GM18502 (cell line): ENCODE measurements around the gene STX2.
"Not testable (repeated sequence)": the region's sequence is repeated elsewhere in the genome, so short reads cannot be mapped to it uniquely, and the experiment has no call there.

Source experiments
- ATAC-seq: cut with Tn5 transposase; IDR thresholded peaks from one replicate; pipeline ENCODE4 v1.9.1; 2021; ENCODE audit warnings: mild to moderate bottlenecking; ENCODE audit not compliant: unreplicated experiment, poor library complexity

The STX2 gene

DNA sequence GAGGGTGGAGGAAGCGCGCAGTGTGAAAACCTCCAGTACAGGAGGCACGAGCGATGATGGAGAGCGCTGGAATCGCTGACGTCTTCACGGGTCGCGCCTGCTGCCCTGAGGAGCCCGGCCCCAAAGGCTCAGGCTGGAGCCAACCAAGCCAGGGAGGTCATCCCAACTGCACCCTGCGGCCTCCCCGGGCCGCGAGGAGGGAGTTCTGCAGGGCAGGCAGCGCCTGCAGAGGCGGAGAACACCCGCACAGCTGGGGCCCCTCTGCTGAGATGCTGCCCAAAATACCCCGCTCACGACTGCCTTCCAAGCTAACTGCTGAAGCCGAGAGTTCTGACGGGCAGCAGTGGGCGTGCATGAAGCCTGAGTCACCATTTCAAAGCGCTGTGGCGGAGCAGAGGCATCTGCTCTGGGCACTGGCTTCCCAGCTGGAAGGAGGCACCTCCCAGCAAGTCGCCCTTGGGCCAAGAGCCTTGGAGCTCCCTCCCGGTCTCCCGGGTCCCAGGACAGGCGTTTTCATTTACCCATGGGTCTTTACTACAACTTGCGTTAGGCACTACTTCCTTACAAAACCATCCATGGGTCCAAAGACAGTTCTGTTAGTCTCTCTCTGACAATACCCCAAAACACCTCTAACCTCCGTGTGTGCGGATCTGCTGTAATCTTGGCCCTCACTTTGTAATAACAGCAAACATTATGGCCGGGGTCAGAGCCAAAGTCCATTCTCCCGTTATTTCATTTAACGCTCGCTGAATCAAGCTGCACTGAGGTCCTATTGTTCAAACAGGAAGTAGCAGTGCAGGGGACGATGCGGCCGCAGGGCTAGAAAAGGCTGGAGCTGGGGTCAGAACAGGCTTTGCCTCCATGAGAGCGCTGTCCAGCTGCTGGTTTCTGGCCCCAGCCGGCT, 62.8 kb downstream of the STX2 start:
- peak; percentile 72 for ATAC-seq

DNA sequence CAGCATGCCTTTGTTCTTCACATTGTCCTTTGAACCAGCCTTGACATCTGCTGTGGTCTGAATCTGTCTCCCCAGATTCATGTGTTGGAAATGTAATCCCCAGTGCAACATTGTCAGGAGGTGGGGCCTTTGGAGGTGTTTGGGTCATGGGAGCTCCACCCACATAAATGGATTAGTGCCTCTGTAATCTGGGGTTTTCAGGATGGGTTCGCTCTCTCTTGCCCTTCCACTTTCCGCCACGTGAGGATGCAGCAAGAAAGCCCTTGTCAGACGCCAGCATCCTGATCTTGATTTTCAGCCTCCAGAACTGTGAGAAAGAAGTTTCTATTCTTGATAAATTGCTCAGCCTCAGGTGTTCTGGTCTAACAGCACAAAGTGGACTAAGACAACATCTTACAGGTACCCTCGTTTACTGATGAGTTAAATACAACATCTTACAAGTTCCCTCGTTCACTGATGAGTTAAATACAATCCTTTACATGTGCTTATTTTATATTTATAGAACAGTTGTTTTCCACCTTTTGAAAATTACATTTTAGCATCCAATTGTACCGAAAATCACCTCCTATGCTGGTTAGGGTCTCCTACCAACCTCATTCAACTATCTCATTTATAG, 68.5 kb downstream of the STX2 start:
- ATAC-seq = no peak

DNA sequence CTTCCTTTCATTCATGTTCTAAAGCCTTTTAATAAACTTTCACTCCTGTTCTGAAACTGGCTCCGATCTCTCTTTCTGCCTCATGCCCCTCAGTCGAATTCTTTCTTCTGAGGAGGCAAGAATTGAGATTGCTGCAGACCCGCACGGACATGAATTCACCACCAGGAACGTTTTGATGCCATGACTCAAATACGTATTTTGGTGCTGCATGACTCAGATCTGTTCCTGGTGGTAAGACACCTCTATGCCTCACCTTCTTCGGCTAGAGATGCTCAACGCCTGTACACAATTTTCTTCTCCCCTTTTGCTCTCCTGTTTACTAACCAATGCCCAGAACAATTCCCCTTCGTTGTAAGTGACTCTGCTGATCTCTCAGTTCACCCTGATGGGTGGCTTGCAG, 70.9 kb downstream of the STX2 start:
- no peak for ATAC-seq

DNA sequence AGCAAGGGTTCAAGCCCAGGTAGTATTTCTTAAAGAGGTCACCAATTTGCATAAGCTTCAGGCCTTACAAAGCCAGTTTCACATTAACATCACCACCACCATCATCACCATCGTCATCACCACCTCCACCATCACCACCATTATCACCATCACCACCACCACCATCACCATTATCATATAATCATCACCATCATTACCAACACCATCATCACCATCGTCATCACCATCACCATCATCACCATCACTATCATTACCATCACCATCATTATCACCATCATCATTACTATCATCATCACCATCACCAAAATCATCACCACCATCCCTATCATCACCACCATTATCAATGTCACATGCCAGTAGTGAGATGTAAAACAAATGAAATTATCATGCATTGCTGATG, 72.6 kb downstream of the STX2 start:
- ATAC-seq = no peak

DNA sequence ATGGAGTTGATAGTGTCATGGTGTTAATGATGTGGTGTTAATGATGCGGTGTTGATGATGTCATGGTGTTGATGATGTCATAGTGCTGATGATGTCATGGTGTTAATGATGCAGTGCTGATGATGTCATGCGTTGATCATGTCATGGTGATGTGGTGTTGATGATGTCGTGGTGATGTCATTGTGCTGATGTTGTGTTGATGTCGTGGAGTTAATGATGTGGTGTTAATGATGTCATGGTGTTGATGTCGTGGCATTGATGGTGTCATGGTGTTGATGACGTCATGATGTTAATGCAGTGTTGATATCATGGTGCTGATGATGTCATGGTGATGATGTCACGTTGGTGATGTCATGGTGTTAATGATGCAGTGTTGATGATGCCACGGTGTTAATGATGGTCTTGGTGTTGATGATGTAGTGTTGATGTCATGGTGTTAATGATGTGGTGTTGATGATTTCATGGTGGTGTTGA, 73.8 kb downstream of the STX2 start:
- ATAC-seq = no peak

DNA sequence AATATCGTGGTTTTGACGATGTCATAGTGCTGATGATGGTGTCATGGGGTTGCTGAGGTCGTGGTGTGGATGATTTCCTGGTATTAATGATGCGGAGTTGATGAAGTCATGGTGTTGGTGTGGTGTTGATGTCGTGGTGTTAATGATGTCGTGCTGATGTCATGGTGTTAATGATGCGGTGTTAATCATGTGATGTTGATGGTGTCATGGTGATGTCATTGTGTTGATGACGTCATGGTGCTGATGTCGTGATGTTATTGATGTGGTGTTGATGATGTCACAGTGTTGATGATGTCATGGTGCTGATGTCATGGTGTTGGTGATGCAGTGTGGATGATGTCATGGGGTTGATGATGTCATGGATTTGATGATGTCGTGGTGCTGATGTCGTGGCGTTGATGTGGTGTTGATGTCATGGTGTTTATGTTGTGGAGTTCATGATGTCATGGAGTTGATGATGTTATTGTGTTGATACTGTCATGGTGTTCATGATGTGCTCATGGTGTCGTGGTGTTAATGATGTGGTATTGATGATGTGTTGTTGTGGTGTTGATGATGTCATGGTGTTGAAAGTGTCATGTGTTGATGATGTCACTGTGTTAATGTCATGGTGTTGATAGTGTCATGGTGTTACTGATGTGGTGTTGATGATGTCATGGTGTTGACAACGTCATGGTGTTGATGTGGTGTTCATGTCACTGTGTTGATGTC, 74.4 kb downstream of the STX2 start:
- no peak for ATAC-seq

DNA sequence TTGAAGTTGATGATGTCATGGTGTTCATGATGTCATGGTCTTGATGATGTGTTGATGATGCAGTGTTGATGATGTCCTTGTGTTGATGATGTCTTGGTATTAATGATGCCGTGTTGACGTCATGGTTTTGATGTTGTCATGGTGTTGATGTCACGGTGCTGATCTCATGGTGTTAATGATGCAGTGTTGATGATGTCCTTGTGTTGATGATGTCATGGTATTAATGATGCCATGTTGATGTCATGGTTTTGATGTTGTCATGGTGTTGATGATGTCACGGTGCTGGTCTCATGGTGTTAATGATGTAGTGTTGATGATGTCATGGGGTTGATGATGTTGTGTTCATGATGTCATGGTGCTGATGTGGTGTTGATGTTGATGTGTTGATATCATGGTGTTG, 75.0 kb downstream of the STX2 start:
- no peak for ATAC-seq

DNA sequence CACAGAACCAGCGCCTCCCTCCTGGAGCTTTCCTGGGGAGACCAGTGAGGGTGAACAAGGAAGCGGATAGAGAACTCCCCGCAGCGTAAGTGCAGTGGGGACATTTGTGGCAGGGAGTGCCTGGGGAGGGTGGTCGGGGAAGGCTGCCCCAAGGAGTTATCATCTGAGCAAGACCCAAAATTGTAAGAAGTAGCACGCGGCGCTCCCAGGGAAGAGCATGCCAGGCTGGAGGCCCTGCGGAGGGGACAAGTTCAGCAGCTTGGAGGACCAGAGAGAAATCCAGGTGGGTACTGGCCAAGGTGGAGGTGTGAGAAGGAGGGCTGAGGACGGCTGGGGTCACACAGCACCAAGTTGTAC, 76.8 kb downstream of the STX2 start:
- ATAC-seq = no peak

DNA sequence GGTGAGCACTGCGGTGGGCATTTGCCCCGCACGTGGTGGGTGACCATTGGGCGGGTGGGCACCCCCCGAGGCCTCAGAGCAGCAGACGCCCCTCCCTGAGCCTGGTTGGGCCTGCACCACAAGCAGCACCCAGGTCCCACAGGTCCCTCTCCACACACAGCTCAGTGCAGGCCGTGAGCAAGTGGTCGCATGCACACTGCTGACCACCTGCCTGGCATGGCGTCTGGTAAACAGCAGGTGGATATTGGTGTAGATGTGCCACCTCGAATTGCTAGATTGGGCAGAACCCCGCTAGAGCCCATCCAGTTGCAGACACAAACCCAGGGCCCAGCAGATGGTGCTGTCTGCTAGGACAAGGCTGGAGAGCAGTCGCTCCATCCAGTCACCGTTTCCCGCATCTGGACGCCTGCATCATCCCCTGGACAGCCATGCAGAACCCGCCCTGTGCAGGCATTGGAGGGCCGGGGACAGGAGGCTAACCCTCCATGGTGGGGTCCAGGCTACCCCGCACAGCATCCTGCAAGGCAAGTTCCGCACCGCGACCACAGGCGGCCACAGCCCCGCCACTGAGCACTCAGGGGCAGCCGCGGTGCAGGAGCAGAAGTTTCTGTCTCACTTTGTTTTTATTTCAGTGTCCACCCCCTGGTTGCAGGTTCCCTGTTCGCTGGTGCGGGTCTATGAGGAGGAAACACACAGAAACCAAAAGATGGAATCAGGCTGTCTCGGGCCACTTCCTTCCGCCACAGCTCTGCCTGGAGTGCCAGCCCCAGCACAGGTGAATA, 77.3 kb downstream of the STX2 start:
- peak; percentile 53 for ATAC-seq

DNA sequence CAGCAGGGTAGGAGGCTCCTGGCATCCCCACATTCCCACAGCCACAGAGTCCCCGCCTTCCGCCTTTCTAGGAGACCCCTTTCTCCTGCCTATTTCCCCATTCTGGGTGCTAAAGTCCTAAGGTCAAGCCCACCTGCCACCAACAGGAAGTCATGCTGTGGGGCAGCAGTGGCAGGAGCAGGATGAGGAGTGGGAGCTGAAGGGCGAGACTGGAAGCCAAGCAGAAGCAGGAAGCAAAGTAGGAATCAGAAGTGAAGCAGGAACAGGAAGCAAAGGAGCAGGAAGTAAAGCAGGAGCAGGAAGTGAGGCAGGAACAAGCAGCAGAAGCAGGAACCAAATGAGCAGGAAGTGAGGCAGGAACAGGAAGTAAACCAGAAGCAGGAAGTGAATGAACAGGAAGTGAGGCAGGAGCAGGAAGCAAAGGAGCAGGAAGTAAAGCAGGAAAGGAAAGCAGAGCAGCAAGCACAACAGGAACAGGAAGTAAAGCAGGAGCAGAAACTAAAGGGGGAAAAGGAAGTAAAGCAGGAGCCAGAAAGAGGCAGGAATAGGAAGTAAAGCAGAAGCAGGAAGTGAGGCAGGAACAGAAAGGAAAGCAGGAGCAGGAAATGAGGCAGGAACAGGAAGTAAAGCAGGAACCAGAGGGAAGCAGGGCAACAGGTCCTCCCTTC, 84.7 kb downstream of the STX2 start:
- no peak for ATAC-seq

DNA sequence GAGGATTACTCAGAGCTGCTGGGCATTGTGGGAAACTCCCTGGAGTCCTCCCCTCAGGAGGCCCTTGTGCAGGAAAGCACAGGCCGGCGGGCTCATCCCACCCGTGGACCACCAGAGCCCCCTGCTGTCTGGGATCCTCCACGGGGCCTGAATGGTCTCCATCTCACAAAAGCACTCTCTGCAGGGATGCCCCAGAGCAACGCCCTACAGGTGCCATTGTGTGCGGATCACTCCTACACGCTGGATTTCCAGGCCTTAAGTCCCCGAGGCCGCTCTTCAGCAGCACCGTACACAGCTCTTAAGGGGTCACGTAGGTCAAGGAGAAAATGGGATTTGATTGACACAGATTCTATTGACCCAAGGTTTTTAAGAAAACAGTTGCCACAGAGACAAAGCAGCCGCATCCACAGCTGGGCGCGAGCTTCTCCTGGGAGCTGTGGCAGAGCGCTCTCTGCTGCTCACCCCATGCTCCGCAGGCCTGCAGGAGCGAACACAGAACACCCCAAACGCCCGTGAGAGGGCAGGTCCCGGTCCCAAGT, 86.3 kb downstream of the STX2 start:
- ATAC-seq = no peak

DNA sequence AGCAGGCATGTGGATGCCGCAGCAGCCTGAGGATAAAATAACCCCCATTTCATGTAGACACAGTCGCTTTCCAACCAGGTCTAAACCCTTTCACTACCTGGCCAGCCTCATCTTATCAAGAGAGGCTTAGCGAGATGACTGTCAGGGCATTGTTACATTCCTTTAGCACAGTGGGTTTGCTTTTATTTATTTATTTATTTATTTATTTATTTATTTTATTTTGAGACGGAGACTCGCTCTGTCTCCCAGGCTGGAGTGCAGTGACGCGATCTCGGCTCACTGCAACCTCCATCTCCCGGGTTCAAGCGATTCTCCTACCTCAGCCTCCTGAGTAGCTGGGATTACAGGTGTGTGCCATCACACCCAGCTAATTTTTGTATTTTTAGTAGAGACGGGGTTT, 87.0 kb downstream of the STX2 start:
- ATAC-seq = not testable (repeated sequence)

DNA sequence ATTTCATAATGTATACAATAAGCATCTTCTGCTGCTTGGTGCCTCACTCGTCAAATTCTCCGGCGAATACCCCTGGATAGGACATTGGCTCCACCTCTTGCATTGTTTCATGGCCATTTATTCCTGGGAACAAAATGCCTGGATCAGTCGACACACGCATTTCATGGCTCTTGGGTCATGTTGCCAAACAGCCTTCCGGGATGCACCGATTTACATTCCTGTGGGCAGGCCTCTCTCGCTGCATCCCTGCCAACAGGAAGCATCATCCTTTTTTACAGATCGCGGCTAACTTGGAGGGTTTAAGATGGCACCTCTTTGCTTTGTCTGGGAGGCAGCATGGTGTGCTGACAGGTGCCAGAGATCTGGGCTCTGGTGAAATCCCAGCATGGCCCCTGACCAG, 90.3 kb downstream of the STX2 start:
- no peak for ATAC-seq

DNA sequence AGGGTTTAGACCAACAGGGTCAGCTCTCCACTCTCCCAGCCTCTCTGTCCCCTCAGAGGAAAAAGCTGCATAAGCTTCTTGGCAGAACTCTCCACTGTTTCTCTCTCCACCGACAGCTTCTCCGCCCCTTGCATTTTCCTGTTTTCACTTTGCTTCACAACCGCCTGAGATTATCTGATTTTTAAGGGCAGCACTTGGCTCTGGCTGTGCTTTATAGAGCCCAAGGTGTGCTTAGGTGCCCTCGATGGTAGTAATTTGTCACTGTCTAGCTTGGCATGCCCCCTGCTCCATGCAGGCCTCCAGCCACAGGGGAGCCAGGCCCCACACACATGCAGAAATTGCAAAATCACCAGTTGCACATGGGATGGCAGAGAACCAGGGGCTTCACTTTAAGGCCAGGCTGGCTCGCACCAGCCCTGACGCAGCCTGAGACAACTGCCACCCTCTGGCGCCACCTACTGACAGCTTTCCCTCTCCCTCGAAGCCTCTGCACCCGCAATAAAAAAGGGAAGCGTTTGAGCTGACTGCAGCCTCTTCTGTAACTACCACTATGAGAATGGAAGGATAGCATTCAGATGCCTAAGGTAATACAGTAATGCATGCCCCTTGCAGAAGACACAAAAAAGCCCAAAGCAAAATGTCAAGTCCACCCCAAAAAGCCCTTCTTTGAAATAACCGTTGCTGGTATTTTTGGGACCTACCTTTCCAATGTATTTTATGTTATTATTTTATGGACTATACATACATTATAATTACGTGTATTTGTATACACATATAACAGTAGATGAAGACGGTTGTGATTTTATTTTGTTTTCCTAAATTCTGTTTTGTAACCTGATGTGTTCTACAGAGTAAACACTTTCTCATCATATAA, 90.9 kb downstream of the STX2 start:
- peak; percentile 94 for ATAC-seq

DNA sequence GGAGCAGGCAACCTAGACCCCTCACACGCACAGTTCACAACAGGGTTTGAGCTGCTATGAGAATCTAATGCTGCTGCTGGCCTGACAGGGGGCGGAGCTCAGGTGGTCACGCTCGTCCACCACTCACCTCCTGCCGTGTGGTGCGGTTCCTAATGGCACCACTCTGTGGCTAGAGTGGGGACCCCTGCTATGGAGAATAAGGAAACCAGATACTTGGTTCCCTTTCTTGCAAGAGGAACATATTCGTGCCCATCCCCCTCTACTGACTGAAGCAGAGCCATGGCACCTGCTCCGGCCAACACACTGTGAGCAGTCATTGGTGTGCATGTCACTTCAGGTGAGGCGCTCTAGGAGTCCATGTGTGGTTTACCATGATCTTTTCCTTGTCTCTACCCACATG, 92.5 kb downstream of the STX2 start:
- ATAC-seq = no peak

DNA sequence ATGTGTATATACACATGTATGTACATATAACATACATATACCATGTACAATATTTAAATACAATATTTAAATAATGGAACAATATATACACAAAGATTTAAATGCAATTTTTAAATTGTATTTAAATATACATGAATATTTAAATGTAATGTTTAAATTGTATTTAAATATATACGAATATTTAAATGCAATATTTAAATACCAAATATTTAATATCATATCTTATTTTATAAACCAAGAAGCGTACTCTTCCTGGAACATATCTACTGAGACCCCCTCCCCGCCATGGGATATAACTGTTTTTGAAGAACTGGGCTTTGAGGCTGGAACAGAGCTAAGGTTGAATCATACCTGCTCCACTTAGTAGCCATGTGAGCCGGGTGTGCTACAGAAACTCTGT, 93.1 kb downstream of the STX2 start:
- no peak for ATAC-seq

DNA sequence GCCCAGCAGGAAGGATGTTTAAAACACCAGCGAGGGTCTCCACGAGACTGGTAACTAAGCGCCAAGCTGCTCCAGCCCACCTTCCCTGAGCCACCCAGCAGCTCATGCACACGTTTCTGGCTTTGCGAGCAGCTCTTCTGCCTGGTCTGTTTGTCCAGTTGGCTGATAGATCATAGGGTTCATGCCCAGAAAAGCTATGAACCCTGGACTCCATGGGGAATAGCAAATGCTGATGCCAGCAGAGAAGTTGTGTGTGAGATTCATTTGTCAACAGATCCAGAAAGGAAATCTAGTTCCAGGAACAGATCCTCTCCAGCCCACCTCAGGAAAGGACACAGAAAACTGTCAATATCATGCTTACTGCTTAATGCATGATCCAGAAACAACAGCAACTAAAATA, 94.8 kb downstream of the STX2 start:
- ATAC-seq = no peak

DNA sequence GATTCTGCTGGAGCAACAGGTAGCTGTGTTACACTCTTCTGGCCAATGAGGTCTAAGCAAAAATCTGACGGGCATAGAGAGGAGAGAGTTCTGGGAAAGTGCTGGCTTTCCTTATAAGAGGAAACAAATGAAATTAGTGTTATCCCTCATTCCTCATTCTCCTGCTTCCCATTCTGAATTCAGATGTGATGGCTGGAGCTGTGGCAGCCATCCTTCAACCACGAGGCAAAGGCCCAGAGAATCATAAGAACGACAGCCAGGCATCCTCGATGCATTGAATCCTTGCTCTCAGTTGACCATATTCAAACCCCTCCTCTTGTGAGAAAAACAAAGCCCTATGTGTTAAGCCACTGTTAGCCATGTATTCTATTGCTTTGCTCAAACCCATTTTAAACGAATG, 95.4 kb downstream of the STX2 start:
- no peak for ATAC-seq

DNA sequence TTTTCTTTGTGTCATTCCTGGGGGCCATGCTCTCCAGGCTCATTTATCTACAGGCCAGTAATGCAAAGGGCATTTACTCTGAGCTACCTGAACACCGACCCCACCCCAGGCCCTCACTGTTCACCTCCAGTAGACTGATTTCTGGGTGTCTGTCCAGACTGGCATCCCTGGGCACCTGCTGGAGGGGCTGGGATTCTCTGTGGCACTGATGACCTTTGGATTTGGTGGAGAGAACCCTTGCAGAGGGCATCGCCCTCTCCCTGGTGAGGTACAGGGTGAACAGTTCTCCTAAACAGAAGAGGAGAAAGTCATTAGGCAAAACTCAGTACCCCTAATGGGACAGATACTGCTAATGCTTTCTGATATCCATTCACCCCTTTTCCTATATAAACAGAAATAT, 95.9 kb downstream of the STX2 start:
- no peak for ATAC-seq
